Skin epidermis (tissue), 12 donors: ENCODE results near the gene PEMT.

Experiments used
- H3K27ac ChIP-seq, 21 experiments: fragments of 200-600 bp; sonication (generic) in 11 of 21; one replicate each; pipeline ENCODE4 v1.5.0; 2020; ENCODE audit warnings: mild to moderate bottlenecking in 3 of 21, inconsistent platforms in 2 of 21, moderate library complexity in 2 of 21
- H3K4me3 ChIP-seq, 7 experiments: fragments of 200-600 bp; sonication (generic) in 2 of 7; one replicate each; pipeline ENCODE4 v1.5.0; 2020; ENCODE audit warnings: inconsistent platforms in 2 of 7, mild to moderate bottlenecking in 2 of 7, moderate library complexity in 1 of 7

The PEMT gene

DNA sequence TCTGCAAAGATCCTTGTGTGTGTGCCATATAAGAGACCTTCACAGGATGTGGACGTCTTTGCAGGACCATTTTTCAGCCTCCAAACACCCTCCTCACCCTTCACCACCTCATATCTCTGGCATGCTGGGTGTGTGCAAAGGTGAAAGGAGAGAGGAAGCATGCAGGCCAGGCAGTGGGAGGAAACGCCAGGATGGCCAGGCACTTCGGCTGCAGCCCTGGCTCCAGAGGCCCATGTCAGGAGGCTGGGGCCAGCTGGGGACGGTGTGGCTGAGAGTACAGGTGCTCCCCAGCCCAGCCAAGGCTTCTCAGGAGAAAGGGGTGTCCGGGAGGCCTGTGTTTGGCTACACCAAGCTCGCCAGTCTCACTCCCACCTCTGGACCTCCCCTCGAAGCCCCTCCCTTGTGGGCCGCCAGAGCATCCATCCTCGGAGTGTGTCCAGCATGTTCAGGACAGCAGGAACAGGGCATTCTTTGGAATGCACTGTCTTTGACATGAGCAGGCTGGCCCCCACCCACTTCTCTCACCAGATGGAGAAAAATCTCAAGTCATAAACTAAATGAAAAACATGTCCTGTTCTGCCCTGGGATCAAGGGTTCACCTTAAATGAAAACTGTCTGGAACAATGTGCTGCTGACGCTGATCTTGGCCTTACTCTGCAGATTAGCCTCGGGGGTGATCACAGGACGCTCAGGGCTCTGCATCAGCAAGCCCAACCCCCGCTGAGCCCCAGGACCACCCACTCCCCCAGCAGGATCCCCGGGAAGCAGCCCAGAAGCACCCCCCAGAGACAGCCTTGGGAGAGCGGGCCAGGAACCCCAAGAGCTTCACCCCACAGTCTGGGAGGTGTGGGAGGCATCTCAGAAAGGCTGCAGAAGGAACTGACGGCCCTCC lies 15.9 kb downstream of the PEMT start:
- H3K27ac ChIP-seq, result peak overlapping the region in 6 of 21 experiments; percentile 32 to 76 (median 56)
- no peak overlapping the region for H3K4me3 ChIP-seq

DNA sequence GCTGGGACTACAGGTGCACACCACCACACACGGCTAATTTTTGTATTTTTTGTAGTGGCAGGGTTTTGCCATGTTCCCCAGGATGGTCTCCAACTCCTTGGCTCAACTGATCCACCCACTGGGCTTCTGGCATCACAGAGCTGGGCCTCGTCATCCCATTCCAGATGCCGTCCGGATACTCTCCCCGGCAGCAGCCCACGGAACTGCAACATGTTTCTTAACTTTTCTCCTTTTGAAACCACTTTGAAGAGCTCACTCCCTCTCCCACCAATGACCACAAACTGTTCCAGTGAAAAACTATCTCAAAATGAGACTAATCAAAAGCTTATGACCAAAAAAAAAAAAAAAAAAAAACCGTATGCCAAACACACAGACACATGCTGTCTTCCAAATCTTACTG lies 17.6 kb downstream of the PEMT start:
- peak overlapping the region in 3 of 21 experiments; percentile 5 to 21 (median 13) for H3K27ac ChIP-seq

DNA sequence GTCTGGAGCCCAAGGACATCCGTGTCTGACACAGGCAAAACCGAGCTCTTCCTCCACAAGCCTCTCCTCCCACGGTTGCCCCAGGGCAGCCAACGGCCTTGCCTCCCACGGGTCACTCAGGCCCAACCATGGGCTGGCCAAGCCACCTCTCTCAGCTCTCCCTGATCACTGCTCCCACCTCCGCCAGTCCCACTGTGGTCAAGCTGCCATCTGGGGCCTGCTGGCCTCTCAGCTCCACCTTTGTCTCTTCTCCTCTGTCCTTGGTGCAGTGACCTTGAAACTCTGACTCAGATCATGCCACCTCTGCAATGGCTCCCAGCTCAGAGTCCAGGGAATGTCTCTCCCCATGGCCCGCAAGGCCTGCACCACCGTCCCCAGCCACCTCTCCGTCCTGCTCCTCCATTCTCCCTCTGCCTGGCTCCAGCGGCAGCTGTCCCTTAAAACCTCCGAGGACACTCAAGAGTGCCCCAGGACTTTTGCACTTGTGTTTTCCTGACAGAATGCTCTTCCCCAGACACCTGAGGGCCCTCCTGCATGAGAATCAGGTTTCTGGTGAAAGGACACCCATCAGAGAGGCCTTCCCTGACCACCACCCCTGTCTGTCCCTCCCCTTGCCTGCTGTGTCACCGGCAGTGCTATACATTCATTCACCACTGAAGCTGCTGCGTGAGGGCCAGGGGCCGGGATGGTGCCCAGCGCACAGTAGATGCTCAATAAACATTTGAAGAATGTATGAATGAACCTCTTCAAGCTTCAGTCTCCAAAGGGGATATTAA lies 19.3 kb downstream of the PEMT start:
- Histone ChIP-seq H3K4me3 (no peak overlapping the region), H3K27ac (no peak overlapping the region)

More for the DNA sequence above, 17.6 kb downstream of the PEMT start:
- H3K4me3 ChIP-seq, result no peak overlapping the region

DNA sequence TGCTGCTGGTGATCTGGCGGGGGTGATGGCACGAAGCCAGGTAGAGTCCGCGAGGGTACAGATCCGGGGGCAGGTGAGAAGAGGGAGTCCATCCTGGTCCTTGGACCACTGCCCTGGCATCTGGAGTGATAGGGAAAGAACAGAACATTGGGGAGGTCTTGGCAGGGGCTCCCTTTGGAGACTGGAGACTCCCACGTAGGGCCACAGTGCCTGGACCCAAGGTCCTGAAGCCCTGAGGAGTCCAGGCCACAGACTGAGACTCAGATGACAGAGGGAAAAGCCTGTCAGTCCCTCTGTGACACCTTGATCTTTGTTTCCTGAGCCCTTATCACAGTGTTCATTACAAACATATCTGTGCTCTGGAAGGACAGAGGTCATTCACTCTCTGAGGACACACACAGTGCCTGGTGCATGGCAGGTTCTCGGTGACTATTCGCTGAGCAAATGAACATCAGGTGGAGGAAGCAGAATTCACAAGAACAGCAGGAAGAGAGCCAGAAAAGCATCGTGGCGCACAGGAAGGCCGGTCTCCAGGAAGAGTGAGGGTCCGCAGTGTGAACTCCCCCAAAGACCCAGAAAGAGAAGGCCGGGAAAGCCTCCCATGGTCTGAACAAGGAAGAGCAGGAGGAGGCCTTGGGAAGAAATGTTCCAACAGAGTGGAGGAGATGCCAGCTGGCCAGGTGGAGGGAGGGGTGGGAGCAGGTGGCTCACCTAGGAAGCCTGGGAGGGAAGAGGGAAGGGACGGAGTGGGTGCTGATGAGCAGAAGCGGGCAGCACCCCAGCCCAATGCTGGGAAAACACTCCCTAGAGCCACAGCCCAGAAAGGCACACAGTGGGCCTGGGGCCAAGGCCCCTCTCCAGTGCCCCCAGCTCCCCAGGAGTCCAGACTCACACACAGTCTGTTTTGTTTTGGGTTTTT lies 20.5 kb downstream of the PEMT start:
- no peak overlapping the region for H3K4me3 ChIP-seq
- peak overlapping the region in 1 of 21 experiments; percentile 27 for H3K27ac ChIP-seq

DNA sequence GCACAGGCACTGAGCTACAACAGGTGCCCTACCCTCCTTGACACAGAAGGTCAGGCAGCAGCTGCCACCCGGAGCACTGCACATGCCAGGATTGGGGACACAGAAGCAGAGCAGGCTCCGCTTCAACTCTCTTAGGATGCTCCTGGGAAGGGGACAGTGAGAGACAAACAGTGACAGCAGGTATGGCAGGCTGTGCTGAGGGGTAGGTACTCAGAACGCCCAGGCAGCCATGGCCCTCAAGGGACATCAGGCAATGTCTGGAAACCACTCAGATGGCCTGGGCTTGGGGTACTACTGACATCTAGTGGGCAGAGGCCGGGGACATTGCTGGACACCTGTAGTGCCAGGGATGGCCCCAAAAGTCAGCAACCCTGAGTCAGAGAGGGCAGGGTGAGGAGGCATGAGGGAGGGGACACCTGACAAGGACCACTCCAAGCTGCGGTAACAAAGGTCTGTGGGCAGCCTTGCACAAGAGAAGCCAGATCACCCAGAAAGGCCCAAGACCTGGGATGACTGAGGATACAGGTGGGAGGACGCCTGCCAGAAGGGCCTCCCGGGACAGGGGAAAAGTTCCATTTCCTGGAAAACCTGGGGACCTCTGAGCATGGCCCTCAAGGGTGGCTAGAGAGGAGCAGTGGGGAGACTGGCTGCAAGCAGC lies 21.2 kb downstream of the PEMT start:
- no peak overlapping the region for H3K4me3 ChIP-seq
- peak overlapping the region in 1 of 21 experiments; percentile 27 for H3K27ac ChIP-seq

DNA sequence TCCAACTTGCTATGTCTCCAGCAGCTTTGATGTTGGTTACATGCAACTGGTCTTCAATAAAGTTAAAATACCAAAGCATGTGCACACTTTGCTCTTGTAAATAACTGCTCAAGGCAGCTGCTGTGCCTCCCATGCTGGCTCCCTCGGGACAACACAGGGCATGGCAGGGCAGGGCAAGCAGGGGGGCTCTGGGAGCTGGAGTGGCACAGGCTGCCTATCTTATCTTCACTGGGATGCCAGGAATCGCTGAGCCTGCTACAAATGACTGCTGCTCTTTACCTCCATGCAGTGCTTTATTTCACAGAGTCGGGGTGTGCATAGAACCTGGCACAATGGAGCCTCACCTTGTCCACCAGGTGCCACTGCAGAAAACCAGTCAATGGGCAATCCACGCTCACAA lies 21.8 kb downstream of the PEMT start:
- H3K4me3 ChIP-seq, result no peak overlapping the region
- H3K27ac ChIP-seq, result no peak overlapping the region

DNA sequence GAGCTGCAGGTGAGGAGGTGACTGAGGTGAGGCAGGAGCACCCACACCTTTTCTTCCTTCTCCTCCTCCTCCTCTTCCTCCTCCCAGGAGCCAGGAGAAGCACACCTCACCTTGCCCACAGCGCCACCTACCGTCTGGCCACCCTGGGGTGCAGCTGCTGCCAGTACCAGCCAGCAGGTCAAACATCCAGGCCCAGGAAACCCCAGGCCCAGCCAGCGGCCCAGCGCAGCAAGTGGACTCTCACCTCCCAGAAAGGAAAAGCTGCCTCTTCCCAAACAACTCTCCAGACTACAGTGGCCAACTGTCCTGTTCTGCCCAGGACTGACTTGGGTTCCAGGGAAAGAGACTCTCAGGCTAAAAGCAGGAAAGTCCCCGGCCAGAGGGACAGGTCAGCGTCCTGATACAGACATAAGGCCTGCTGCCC lies 22.7 kb downstream of the PEMT start:
- no peak overlapping the region for H3K27ac ChIP-seq
- H3K4me3 ChIP-seq, result no peak overlapping the region

DNA sequence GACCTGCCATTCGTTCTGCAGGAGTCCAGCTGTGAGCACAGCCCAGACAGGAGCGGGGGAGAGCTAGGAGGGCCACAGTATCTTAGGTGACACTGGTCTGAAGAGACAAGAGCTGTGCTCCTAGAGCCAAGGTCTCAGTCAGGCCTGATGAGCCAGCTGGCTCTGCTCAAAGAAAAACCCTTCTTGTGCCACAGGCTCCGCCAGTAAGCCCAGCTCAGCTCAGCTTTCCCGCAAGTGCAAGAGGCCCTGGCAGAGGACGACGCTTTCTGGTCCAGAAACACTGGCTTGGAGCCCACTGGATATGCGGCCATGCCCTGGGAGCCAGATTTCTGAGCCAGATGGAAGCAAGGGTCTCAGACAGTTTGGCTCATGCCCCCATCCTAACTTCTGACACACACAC lies 23.9 kb downstream of the PEMT start:
- Histone ChIP-seq H3K4me3 (no peak overlapping the region), H3K27ac (peak overlapping the region in 6 of 21 experiments; percentile 13 to 74 (median 30))

DNA sequence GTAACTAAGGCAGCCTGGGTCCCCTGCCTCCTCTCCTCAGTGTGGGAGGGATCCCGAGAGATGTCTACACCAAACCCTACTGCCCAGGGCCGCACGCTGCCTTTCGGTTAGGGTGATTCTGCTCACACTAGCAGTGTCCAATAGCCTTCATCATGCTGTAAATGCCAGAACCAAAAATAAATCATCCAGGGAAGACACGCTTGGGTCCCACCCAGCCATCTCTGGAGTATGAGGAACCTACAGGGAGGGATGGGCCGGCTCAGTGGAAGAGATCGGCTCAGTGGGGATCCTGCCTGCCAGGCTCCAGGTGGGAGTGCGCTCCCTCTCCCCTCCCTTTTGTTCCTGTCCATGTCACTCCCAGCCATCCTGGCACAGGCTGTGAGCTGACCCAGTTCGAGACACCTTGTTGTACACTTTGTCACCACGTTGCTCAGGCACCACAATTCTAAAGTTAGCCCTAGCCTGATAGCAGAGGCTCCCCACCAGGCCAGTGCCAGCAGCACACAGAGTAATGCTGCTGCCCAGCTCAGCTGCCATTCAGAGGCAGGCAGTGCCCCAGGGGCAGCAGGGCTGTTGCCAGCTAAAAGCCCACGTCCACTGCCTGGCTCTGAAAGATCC lies 24.5 kb downstream of the PEMT start:
- Histone ChIP-seq H3K27ac (peak overlapping the region in 6 of 21 experiments; percentile 13 to 74 (median 36)), H3K4me3 (no peak overlapping the region)

DNA sequence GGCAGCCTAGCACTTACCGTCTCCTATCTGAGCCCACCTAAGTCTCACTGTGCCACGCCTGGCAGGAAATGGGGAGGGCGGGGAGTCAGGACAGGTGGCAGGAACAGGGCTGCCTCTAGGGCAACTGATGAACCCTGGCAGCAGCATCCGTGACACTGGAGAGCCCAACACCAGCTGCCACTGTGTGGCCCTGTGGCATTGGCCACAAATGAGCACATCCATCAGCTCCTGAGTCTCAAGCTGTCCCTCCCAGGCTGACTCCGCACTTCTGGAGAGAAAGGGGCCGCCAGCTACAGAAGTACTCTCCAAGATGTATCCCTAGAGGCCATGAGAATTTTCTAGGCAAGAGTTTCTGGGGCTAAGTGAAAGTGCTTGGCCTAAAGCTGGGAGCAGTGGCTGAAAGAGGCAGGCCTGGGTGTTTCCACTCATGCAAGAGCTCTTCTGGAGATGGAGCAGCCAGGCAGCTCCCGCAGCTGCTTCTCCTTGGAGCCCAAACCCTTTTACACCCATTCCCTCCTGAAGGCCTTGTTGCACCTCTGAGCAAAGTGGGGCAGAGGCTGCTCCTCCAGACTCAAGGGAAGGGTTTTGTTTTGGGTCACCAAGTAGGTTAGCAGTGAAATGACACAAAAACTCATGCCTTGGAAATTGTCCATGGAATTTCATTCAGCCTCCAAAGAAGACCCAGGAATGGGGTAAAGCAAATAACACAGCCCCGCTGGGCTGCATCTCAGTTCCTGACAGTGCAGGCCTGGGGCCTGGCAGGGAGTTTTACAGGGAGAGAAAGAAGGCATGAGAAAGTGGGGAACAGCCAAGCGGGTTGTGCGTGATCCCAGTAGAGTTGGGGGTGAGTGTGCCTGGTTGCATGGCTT lies 25.8 kb downstream of the PEMT start:
- Histone ChIP-seq H3K4me3 (no peak overlapping the region), H3K27ac (peak overlapping the region in 5 of 21 experiments; percentile 0 to 38 (median 6))

DNA sequence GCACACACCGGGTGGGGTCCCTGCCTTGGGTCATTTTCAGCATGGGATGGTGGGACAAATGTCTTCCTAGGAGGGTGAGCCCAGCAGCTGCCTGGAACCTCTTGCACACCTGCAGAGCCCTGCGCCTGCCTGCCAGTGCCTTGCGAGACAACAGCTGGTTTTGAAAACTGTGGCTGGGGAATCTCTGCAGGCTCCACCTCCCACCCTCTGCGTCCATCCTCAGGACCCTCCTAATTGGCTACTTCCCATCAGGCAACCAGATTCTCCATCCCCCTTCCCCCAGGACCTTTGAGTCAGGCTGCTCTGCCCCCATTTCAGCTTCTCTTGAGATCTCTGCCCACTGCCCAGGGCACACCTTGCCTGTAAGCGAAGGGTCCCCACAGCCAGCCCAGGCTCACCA lies 26.6 kb downstream of the PEMT start:
- H3K4me3 ChIP-seq, result no peak overlapping the region
- peak overlapping the region in 1 of 21 experiments; percentile 0 for H3K27ac ChIP-seq

DNA sequence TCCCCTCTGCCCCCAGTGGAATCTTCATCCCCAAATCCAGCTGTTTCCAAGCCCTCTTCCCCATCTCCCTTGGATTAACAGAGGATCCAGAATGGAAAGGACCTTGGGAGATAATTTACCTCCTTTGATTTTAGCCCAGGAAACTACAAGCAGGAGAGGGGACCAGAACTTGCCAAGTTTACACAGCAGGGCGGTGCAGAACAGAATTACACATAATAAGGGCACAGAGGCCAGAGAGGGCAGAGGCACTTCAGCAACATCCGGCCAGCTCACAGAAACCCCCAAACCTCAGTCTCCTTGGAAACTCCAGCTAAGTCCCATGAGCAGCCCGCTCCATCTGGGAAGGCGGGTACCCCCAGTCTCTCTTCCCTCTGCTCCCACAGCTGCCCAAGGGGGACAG lies 27.2 kb downstream of the PEMT start:
- Histone ChIP-seq H3K4me3 (no peak overlapping the region), H3K27ac (no peak overlapping the region)

DNA sequence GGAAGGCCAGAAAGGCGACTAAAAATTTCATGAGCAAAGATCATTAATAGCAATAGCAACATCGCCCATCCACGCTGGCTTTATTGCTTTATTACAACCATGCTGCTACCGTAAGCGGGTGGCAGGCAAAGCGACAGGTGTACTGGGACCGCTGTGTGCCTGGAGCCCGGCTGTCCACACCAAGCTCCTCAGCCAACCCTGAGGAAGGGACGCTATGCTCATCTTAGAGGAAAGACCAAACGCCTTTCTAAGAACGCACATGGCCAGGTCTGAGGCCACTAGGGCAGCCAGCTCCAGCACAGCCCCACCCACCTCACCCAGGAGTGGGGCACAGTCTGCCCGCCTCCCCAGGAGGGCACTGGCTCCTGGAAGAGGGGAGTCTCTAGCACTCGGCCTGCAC lies 28.0 kb downstream of the PEMT start:
- H3K4me3 ChIP-seq, result no peak overlapping the region
- no peak overlapping the region for H3K27ac ChIP-seq

DNA sequence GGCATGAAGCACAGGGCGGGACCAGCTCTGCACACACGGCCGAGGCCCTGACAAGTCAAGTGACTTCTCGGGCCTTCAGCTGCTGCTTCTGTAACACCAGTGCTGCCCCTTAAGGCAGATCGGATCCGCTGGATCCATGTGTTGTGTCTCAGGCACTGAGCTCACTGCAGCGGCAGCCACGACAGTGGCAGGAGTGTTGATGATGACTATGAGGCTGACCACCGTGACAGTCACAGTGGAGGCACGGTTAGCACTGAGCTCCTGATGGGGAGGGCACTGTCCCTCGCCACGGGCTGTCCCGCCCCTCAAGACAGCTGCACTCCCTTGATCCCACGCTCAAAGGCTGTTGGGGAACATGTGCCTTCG lies 29.4 kb downstream of the PEMT start:
- peak overlapping the region in 17 of 21 experiments; percentile 24 to 78 (median 64) for H3K27ac ChIP-seq
- H3K4me3 ChIP-seq, result no peak overlapping the region

DNA sequence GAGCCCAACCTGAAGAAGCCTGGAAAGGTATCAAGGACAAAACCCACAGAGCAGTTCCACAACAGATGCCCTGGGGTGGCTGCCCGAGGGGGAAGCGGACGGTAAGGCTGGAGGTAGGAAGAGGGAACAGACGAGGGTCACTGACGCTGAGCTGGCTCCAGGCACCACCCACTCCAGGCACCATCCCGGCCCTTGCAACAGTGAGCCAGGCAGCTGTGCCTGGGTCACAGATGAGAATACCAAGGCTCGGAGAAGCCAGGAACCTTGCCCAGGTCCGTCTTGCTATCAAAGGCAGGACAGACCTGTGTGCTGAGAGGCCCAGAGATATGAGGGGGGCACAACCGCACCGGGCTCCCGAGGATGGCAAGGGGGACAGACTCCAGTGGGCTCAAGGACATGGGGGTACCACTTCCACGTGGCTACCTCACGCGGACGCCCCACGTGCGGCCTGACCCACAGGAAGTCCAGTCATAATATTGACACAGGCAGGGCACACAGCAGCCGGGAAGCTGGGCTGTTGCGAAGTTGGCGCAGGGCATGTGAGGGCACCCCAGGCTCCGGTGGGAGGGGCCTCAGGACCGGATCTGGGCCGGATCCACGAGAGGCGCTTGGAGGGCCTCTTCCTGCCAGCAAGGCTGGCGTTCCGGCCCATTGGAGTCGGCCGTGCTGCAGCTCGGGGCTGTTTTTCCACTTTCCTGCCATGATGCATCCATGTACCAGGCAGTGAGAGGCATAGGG lies 29.9 kb downstream of the PEMT start:
- Histone ChIP-seq H3K27ac (peak overlapping the region in 20 of 21 experiments; percentile 15 to 78 (median 56)), H3K4me3 (no peak overlapping the region)

DNA sequence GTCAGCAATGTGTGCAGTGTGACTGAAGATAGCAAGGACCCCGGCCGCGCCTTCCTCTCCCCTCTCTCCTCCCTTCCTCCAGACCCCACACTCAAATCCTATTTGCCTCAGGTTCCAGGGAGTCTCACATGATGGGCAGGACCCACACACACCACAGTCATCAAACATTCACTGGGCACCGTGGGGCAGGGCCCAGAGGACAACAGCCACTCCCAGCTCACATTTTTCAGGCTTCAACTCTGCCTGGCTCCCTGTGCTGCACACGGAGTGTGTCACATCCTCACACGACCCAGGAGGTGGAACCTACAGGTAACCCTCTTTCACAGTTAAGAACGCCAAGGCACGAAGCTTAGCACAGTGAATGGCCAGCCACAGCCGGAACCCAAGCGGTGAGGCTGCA lies 30.5 kb downstream of the PEMT start:
- Histone ChIP-seq H3K27ac (peak overlapping the region in 15 of 21 experiments; percentile 15 to 78 (median 64)), H3K4me3 (no peak overlapping the region)

DNA sequence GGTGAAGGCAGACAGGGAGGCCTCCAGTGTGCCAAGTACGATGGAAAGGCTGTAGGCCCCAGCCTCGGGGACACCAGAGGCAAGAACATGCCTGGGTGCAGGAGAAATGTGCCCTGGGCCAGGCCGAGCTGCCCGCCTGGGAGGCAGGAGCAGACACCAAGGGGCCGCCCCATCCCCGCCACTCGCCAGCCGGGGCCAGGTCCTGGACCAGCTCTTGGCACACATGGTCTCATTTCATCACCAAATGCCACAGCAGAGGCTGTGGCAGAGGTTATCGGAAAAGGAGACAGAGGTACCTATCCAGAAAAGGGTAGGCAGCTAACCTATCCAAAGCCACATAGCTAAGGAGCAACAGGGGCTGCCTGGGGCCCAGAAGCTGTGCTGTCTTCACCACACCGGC lies 31.3 kb downstream of the PEMT start:
- Histone ChIP-seq H3K27ac (peak overlapping the region in 3 of 21 experiments; percentile 7 to 42 (median 15)), H3K4me3 (no peak overlapping the region)
